DND-41 (cell line): Measurements from ENCODE around the gene CYB5A.

Experiments used
- CTCF ChIP-seq: IDR thresholded peaks from 2 replicates; pipeline ENCODE4 v1.5.1; 2012; ENCODE audit warnings: borderline replicate concordance, low read length, moderate library complexity, mild to moderate bottlenecking; ENCODE audit not compliant: poor library complexity, severe bottlenecking; ENCODE audit errors: extremely low read depth
- EZH2 ChIP-seq: IDR thresholded peaks from 3 replicates; pipeline ENCODE4 v1.6.1; 2012; ENCODE audit warnings: borderline replicate concordance, low read depth, mild to moderate bottlenecking, moderate library complexity, low read length, inconsistent platforms; ENCODE audit not compliant: severe bottlenecking

- TF ChIP-seq CTCF (no peak), EZH2 (no peak)
Measured at GRCh38 chr18:74248189-74248588, 43.6 kb downstream of the CYB5A start.
